AG04450 (cell line): Measurements from ENCODE around the gene CYB5RL. TPM values are rescaled to one million over a fixed set of nuclear protein-coding genes. Genes with fewer than 3 reads are reported as not detected.
A peak's percentile ranks its signal among the peaks of the same experiment; 100 is the strongest.
"Not testable (repeated sequence)": the region's sequence is repeated elsewhere in the genome, so short reads cannot be mapped to it uniquely, and the experiment has no call there.

Experiments
- CTCF ChIA-PET: fragments of 300-600, 350-600 bp; formaldehyde crosslinking; extraction: SDS; loops from one replicate; lab custom pipeline; 2022; ENCODE audit warnings: antibody characterized with exemption, inconsistent platforms; lab: Charles Lee
- POLR2A ChIA-PET: fragments of 350-600 bp; formaldehyde crosslinking; extraction: SDS; loops from one replicate; lab custom pipeline; 2021; ENCODE audit warnings: antibody characterized with exemption, inconsistent platforms; lab: Yijun Ruan, JAX
- DNase-seq: peaks from one replicate; pipeline ENCODE4 v3.0.0-alpha.2; 2011; ENCODE audit warnings: low read depth, low spot score
- H3K27ac ChIP-seq: one replicate; pipeline ENCODE4 v1.5.1; 2012; ENCODE audit warnings: low read depth, low read length, control low read depth
- H3K27me3 ChIP-seq: one replicate; pipeline ENCODE4 v1.6.0; 2012; ENCODE audit warnings: low read length; ENCODE audit not compliant: control insufficient read depth, insufficient read depth
- H3K4me3 ChIP-seq: 2 replicates; pipeline ENCODE4 v1.5.1; 2011; ENCODE audit warnings: mild to moderate bottlenecking, low read depth, low read length, control low read depth
- H3K9me3 ChIP-seq: 2 replicates; pipeline ENCODE4 v1.5.1; 2012; ENCODE audit warnings: low read length; ENCODE audit not compliant: control insufficient read depth, insufficient read depth
- CTCF ChIP-seq: IDR thresholded peaks from 2 replicates; pipeline ENCODE4 v1.5.1; 2011; ENCODE audit warnings: low read depth, low read length, control low read depth, inconsistent platforms
- polyA plus RNA-seq: library from polyadenylated mRNA; depleted of rRNA; stranded (reverse); fragments of >200 nt; gene quantifications from 2 replicates; pipeline ENCODE4 v1.2.3, GENCODE V29; 2011

CYB5RL gene
- polyA plus RNA-seq, 1 experiment, result 4.1 TPM

DNA sequence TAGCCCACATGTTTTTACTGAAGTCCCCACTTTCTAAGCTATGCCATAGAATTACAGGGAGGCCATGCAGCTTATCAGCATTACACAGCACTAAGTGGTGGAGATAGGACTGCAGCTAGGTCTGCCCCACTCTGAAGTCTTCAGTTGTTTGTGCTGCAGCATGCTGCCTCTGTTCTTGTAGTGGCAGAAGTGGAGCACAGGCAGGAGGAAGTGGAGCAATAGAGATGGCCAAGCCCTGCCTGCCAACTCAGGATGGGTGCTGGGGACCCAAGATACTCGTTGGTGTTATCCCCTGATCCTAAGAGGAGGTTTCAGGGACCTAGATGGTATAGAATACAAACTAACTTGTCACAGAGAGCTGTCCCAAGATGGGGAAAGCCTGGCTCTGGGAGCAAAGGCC, 13.0 kb upstream of the CYB5RL start:
- ChIA-PET CTCF (no interaction called here), POLR2A (no interaction called here)
- Histone ChIP-seq H3K27ac (no peak overlapping the region), H3K9me3 (no peaks in the 10 kb centered on the region), H3K4me3 (no peak overlapping the region), H3K27me3 (no peaks in the 10 kb centered on the region)
- TF ChIP-seq CTCF, result no peak
- DNase-seq, result no peak

GRCh38 chr1:54207896-54208295, 8.1 kb upstream of the CYB5RL start:
- DNase-seq, CTCF ChIA-PET, H3K27ac ChIP-seq, H3K27me3 ChIP-seq, POLR2A ChIA-PET, H3K4me3 ChIP-seq, H3K9me3 ChIP-seq: not testable (repeated sequence)

DNA sequence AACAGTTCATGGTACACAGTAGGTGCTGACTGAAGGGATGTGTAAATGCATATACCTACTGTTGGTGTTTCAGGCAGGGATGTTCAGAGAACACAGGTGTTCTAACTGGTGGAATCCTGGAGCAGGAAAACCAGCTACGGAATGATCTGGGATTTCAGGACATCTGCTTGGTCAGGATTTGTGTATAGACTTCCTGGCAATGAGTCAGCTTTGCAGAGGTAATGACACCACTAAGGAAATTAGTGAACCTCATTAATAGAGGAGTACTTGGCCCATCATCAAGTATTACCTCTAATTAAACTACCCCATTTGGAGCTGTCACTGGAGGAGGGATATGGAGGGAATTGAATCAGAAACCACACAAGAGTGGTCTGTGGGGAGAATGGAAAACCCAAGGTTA, 7.5 kb upstream of the CYB5RL start:
- no peak for DNase-seq
- Histone ChIP-seq H3K27ac (no peak overlapping the region), H3K27me3 (no peaks in the 10 kb centered on the region), H3K9me3 (no peaks in the 10 kb centered on the region), H3K4me3 (no peak overlapping the region)
- POLR2A ChIA-PET, result no interaction called here
- CTCF ChIA-PET, result interaction anchor here (0.6 kb wide), 1 partner anchor 282 kb away, joined by 3 read pairs; no protein-coding TSS in a partner anchor
- TF ChIP-seq CTCF, result no peak

DNA sequence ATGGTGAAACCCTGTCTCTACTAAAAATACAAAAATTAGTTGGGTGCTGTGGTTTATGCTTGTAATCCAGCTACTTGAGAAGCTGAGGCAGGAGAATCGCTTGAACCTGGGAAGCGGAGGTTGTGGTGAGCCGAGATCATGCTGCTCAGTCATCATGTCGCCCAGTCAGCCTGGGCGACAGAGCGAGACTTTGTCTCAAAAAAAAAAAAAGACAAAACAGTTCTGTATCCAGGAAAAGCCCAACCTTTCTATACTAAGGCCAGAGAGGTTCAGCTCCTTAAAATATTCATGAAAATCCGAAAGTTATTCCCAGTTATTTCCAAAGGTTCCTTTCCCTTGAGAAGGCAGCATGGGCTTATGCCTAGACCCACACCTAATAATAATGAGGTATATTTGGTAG, 4.4 kb upstream of the CYB5RL start:
- Histone ChIP-seq H3K27ac (no peak overlapping the region), H3K9me3 (no peaks in the 10 kb centered on the region; the same call in 1 of the 2 replicates), H3K27me3 (no peaks in the 10 kb centered on the region), H3K4me3 (no peak overlapping the region)
- no peak for DNase-seq
- CTCF ChIA-PET, result interaction anchor here (0.6 to 1.4 kb wide), 2 partner anchors 82 to 118 kb away, joined by 3 to 5 read pairs; no protein-coding TSS in a partner anchor
- POLR2A ChIA-PET, result no interaction called here
- TF ChIP-seq CTCF, result no peak

- TF ChIP-seq CTCF, result no peak
- H3K4me3 ChIP-seq, result peak overlapping the region; percentile 95
- no peaks in the 10 kb centered on the region for H3K27me3 ChIP-seq
- H3K27ac ChIP-seq, result peak overlapping the region; percentile 11
- H3K9me3 ChIP-seq, result no peaks in the 10 kb centered on the region; the same call in 1 of the 2 replicates
- CTCF ChIA-PET, result interaction anchor here (1.1 to 2.9 kb wide), 2 partner anchors 19 to 289 kb away, joined by 5 to 16 read pairs; no protein-coding TSS in a partner anchor
- POLR2A ChIA-PET, result interaction anchor here (0.7 to 1.7 kb wide), 5 partner anchors 77 to 342 kb away, joined by 3 to 5 read pairs (median 4); no protein-coding TSS in a partner anchor
- no peak for DNase-seq
Measured at GRCh38 chr1:54200519-54200997, 728 bp upstream of the CYB5RL start.
